ENCODE results near the gene SLC6A13. TPM values are rescaled to one million over a fixed set of nuclear protein-coding genes. Genes with fewer than 3 reads are reported as not detected.

Gene SLC6A13
- total and polyA plus RNA-seq, 2 donors (not counting 3 experiments of a cell fraction or from before 2014, with no cell fraction given) = 0.14 TPM; not detected in 1

DNA sequence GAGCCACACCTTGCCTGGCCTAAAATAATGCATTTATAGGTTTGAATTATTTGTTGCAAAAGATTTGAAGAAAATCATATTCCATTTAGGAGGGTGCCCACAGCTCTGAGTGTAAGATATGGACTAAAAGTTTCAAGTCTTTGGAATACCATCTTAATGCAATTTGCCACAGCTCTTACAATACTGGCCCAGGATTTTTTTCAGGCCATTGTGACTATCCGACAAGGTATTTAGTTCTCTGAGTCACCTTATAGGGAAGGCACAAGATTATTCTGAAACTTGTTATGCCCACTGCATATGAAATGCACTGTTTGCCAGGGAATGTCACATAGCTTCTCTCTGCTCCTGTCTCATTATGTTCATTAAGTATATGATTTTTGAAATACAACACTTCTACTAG, 29.6 kb upstream of the SLC6A13 start:
- no peak overlapping the region for H3K4me2 ChIP-seq (ENCODE audit: insufficient read depth, low read length)
- POLR2A ChIA-PET = no interaction called here
- H3K79me2 ChIP-seq (ENCODE audit: control insufficient read depth, insufficient read depth, low read length) = peaks cover 2% of the 10 kb centered on the region
- H3K9me1 ChIP-seq (replicated peaks; ENCODE audit: control insufficient read depth, extremely low read depth, insufficient read depth, low read length) = no peaks in the 10 kb centered on the region
- intact Hi-C loops (cut with micrococcal nuclease) (no loop called here), dilution Hi-C loops (cut with MboI; ENCODE audit: extremely low pct_ligation_motif_present, low sequenced_read_pairs) (no loop called here)
- CTCF ChIA-PET = no interaction called here
- TF ChIP-seq POLR2AphosphoS5 (IDR thresholded peaks at IDR 0.05; ENCODE audit: insufficient read depth, low read depth, low read length) = no peak
- TF ChIP-seq, protein P1, sequence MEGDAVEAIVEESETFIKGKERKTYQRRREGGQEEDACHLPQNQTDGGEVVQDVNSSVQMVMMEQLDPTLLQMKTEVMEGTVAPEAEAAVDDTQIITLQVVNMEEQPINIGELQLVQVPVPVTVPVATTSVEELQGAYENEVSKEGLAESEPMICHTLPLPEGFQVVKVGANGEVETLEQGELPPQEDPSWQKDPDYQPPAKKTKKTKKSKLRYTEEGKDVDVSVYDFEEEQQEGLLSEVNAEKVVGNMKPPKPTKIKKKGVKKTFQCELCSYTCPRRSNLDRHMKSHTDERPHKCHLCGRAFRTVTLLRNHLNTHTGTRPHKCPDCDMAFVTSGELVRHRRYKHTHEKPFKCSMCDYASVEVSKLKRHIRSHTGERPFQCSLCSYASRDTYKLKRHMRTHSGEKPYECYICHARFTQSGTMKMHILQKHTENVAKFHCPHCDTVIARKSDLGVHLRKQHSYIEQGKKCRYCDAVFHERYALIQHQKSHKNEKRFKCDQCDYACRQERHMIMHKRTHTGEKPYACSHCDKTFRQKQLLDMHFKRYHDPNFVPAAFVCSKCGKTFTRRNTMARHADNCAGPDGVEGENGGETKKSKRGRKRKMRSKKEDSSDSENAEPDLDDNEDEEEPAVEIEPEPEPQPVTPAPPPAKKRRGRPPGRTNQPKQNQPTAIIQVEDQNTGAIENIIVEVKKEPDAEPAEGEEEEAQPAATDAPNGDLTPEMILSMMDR (IDR thresholded peaks at IDR 0.05; ENCODE audit: extremely low read depth in 1 of 2, insufficient read depth in 1 of 2, low read depth in 1 of 2, low read length in 2 of 2) = no peak
- no peak for TF ChIP-seq JUN (IDR thresholded peaks at IDR 0.05; ENCODE audit: borderline replicate concordance, insufficient read depth, insufficient read length, low read depth)
- no peak for TF ChIP-seq GATA2 (IDR thresholded peaks at IDR 0.05; ENCODE audit: insufficient read depth, insufficient read length, low read depth, low read length)
- no peak for TF ChIP-seq EZH2 (IDR thresholded peaks at IDR 0.05; ENCODE audit: borderline replicate concordance, low read depth, low read length, severe bottlenecking)
- TF ChIP-seq, protein P2, sequence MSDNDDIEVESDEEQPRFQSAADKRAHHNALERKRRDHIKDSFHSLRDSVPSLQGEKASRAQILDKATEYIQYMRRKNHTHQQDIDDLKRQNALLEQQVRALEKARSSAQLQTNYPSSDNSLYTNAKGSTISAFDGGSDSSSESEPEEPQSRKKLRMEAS (IDR thresholded peaks at IDR 0.05; ENCODE audit: insufficient read depth, insufficient read length) = no peak
- no peak for TF ChIP-seq MYC (IDR thresholded peaks at IDR 0.05; ENCODE audit: low read depth, low read length)
- TF ChIP-seq POLR2A (IDR thresholded peaks at IDR 0.05; ENCODE audit: low read depth, low read length) = no peak
- TF ChIP-seq FOS (IDR thresholded peaks at IDR 0.05; ENCODE audit: borderline replicate concordance, insufficient read depth, low read length) = no peak
- H3K9ac ChIP-seq (replicated peaks; ENCODE audit: extremely low read depth, insufficient read depth, low read length) = no peak overlapping the region
- no peaks in the 10 kb centered on the region for H4K20me1 ChIP-seq (replicated peaks; ENCODE audit: control insufficient read depth, extremely low read depth, insufficient read depth, low read length)
- H3K27ac ChIP-seq (ENCODE audit: insufficient read depth, low read depth, low read length) = no peak overlapping the region
- no peaks in the 10 kb centered on the region for H3K9me3 ChIP-seq (replicated peaks; ENCODE audit: control insufficient read depth, insufficient read depth, low read length)
- H2AFZ ChIP-seq (ENCODE audit: low read depth, low read length) = no peak overlapping the region
- no peak for FAIRE-seq
- H3K36me3 ChIP-seq (ENCODE audit: control insufficient read depth in 2 of 2, extremely low read depth in 1 of 2, insufficient read depth in 2 of 2, low read length in 2 of 2) = peaks cover 22 to 23% of the 10 kb centered on the region in 2 experiments
- no peak for DNase-seq (ENCODE audit: low read depth, low spot score)
- H3K27me3 ChIP-seq (ENCODE audit: control insufficient read depth in 2 of 2, insufficient read depth in 2 of 2, low read length in 2 of 2) = no peaks in the 10 kb centered on the region
- H3K4me3 ChIP-seq (replicated peaks in 1 of 3; ENCODE audit: insufficient read depth in 1 of 3, low read depth in 1 of 3, low read length in 3 of 3) = no peak overlapping the region
- no peaks in the 10 kb centered on the region for H3K4me1 ChIP-seq (ENCODE audit: control insufficient read depth, extremely low read depth, insufficient read depth, low read length)
- BruUV-seq (replicated peaks) = no TSS peak

Data from endothelial cell of umbilical vein (primary cell).